Measurements from ENCODE around the gene TGFBR3.

The TGFBR3 gene

DNA sequence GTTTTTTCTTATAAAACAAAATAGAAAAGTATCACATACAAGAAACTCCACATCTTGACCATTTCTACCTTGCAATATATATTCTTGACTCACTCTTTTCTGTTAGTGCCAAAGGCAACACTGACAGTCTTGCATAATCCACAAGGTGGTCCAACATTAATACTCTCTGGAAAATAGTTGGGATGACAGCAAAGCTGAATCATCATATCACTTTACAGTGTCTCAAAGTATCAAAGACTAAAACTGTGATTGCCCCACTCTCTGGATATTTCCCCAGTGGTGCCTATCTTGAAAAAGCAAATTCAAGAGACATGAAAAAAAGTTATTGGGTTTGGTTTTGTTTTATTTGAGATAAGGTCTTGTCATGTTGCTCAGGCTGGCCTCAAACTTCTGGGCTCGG lies 14.6 kb upstream of the TGFBR3 start:
- H3K9ac ChIP-seq (ENCODE audit: low read depth, low read length), result no peak overlapping the region
- H3K27me3 ChIP-seq (ENCODE audit: control insufficient read depth, insufficient read depth, low read length), result no peaks in the 10 kb centered on the region
- H3K36me3 ChIP-seq (ENCODE audit: insufficient read depth, low read length), result no peaks in the 10 kb centered on the region
- H3K4me1 ChIP-seq (ENCODE audit: control insufficient read depth, insufficient read depth, low read length), result peaks cover 31% of the 10 kb centered on the region
- peak overlapping the region; percentile 26 for H3K4me2 ChIP-seq (ENCODE audit: low read length)
- H3K9me3 ChIP-seq (replicated peaks; ENCODE audit: low read length), result no peaks in the 10 kb centered on the region
- no peak overlapping the region for H3K4me3 ChIP-seq (ENCODE audit: low read length)

DNA sequence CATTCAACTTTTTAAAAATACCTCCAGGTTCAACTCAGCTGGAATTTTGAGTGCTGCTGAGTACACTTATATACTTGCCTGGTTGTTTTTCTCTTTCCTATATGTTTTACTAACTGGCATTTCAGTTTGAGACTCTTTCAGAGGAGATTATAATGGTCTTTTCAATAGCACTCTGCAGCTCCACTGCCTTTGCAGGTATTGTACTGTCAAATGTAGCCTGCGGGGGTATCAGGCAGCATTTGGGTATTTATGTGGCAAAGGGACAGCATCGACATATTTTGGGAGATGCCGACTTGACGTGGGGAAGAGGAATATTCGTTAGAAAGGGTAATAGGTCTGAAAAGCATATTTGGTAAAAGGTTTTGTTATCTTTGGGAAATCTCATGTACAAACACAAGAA lies 11.1 kb upstream of the TGFBR3 start:
- Histone ChIP-seq H3K4me2 (ENCODE audit: low read length) (no peak overlapping the region), H3K4me3 (ENCODE audit: low read length) (no peak overlapping the region), H3K4me1 (ENCODE audit: control insufficient read depth, insufficient read depth, low read length) (peaks cover 42% of the 10 kb centered on the region), H3K9me3 (replicated peaks; ENCODE audit: low read length) (no peaks in the 10 kb centered on the region), H3K9ac (ENCODE audit: low read depth, low read length) (no peak overlapping the region), H3K36me3 (ENCODE audit: insufficient read depth, low read length) (no peaks in the 10 kb centered on the region), H3K27me3 (ENCODE audit: control insufficient read depth, insufficient read depth, low read length) (no peaks in the 10 kb centered on the region)

DNA sequence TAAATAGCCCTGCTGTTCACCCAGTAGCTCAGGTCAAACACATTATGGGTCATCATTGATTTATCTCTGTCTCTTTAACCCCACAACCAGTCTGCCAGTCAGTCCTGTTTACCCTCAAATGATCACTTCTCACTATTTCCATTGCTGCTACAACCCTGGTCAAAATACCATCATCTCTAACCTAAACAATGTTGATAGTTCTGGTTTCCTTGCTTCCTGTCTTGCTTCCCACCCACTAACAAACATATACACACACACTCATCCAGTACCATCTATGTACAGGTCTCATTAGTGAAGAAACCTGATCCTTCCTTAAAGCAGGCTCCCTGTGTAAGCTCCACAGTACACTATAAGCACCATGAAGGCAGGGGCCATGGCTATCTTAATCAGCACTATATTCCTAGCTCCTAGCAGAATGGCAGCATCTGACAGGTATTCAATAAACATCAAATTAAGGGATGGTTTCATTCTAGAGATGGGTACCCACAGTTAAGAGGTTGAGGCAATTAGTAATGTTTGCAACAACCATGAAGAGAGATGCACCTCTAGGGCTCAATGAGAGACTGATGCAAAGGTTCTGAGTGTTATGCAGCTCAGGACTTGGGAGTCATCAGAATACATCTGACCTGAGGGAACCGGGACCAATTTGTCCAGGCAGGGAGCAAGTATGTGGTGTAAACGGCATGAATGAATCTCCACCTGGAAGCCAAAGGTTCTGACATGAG lies 10.0 kb upstream of the TGFBR3 start:
- Histone ChIP-seq H3K9me3 (replicated peaks; ENCODE audit: low read length) (no peaks in the 10 kb centered on the region), H3K27me3 (ENCODE audit: control insufficient read depth, insufficient read depth, low read length) (no peaks in the 10 kb centered on the region), H3K4me1 (ENCODE audit: control insufficient read depth, insufficient read depth, low read length) (peaks cover 44% of the 10 kb centered on the region)

DNA sequence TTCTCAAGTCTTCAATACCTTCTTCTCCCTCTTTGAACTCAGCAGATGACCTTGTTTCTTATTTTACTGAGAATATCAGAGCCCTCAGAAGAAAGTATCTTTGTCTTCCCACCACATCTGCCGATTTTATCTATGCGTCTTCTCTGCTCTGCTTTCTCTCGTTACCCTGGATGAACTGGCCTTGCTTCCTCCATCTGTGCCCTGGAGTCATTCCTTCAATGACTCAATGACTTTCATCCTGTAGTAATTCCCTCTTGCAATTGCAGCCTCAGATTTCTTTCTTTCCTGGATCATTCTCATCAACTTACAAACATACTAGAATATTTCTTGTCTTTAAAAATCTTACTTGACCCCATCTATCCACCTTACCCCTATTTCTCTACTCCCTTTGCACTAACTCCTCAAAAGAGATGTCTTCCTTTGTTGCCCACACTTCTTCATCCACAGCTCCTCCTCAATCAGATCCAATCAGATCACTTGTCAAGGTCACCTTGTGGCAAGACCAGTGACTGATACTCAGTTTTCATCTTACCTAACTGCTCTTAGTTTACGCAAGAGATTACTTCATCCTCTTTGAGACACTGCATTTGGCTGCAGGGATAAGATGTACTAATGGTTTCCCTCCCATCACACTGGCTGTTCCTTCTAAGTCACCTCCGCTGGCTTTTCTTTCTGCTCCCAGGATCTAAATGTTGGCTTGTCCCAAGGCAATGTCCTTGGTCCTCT lies 8.2 kb upstream of the TGFBR3 start:
- H3K27me3 ChIP-seq (ENCODE audit: control insufficient read depth, insufficient read depth, low read length), result no peaks in the 10 kb centered on the region
- H3K4me1 ChIP-seq (ENCODE audit: control insufficient read depth, insufficient read depth, low read length), result peaks cover 44% of the 10 kb centered on the region
- H3K4me2 ChIP-seq (ENCODE audit: low read length), result no peak overlapping the region
- no peaks in the 10 kb centered on the region for H3K36me3 ChIP-seq (ENCODE audit: insufficient read depth, low read length)
- H3K4me3 ChIP-seq (ENCODE audit: low read length), result no peak overlapping the region
- H3K9ac ChIP-seq (ENCODE audit: low read depth, low read length), result no peak overlapping the region
- no peaks in the 10 kb centered on the region for H3K9me3 ChIP-seq (replicated peaks; ENCODE audit: low read length)

More for the DNA sequence above, 10.0 kb upstream of the TGFBR3 start:
- H3K36me3 ChIP-seq (ENCODE audit: insufficient read depth, low read length), result no peaks in the 10 kb centered on the region
- no peak overlapping the region for H3K9ac ChIP-seq (ENCODE audit: low read depth, low read length)
- H3K4me2 ChIP-seq (ENCODE audit: low read length), result no peak overlapping the region
- no peak overlapping the region for H3K4me3 ChIP-seq (ENCODE audit: low read length)

DNA sequence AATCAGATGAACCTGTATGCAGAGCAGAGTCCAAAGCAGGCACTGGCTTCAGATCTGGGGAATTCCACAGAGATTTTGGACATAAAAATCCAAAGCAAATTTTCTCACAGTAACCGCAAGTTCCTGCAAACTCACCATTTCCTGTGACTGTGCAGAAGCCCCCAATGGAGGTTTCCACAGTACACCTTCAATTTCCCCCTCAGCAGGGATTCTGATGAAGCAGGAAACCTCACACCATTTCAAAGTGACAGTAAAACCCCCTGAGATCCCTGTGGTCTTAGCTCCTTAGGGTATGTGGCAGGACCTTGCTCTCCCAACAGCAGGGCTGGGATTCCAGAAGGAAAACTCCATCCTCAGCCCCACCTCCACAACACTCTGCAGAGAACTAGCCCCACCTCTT lies 6.0 kb upstream of the TGFBR3 start:
- no peak overlapping the region for H3K4me3 ChIP-seq (ENCODE audit: low read length)
- H3K27me3 ChIP-seq (ENCODE audit: control insufficient read depth, insufficient read depth, low read length), result no peaks in the 10 kb centered on the region
- no peaks in the 10 kb centered on the region for H3K9me3 ChIP-seq (replicated peaks; ENCODE audit: low read length)
- H3K9ac ChIP-seq (ENCODE audit: low read depth, low read length), result peak overlapping the region; percentile 12
- no peaks in the 10 kb centered on the region for H3K36me3 ChIP-seq (ENCODE audit: insufficient read depth, low read length)
- H3K4me1 ChIP-seq (ENCODE audit: control insufficient read depth, insufficient read depth, low read length), result peaks cover 33% of the 10 kb centered on the region
- H3K4me2 ChIP-seq (ENCODE audit: low read length), result peak overlapping the region; percentile 33

DNA sequence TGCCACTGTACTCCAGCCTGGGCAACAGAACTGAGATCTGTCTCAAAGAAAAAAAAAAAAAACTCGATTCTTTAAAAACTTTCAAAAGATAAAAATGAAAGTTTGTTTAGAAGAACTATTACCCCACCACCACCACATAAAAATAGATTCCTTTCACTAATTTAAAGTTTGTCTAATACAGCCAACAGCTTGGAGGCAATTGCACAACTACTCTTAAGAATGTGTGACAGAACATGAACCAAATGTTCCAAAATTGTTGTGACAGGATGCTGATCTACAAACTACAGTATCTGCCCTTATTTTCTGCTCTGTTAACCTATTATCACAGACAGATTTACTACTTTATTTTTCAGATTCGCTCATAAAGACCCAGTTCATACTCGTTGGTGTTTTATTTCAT lies 5.5 kb upstream of the TGFBR3 start:
- Histone ChIP-seq H3K27me3 (ENCODE audit: control insufficient read depth, insufficient read depth, low read length) (no peaks in the 10 kb centered on the region), H3K4me1 (ENCODE audit: control insufficient read depth, insufficient read depth, low read length) (peaks cover 37% of the 10 kb centered on the region), H3K4me2 (ENCODE audit: low read length) (peak overlapping the region; percentile 33), H3K9ac (ENCODE audit: low read depth, low read length) (peak overlapping the region; percentile 12), H3K9me3 (replicated peaks; ENCODE audit: low read length) (no peaks in the 10 kb centered on the region), H3K36me3 (ENCODE audit: insufficient read depth, low read length) (no peaks in the 10 kb centered on the region), H3K4me3 (ENCODE audit: low read length) (no peak overlapping the region)

DNA sequence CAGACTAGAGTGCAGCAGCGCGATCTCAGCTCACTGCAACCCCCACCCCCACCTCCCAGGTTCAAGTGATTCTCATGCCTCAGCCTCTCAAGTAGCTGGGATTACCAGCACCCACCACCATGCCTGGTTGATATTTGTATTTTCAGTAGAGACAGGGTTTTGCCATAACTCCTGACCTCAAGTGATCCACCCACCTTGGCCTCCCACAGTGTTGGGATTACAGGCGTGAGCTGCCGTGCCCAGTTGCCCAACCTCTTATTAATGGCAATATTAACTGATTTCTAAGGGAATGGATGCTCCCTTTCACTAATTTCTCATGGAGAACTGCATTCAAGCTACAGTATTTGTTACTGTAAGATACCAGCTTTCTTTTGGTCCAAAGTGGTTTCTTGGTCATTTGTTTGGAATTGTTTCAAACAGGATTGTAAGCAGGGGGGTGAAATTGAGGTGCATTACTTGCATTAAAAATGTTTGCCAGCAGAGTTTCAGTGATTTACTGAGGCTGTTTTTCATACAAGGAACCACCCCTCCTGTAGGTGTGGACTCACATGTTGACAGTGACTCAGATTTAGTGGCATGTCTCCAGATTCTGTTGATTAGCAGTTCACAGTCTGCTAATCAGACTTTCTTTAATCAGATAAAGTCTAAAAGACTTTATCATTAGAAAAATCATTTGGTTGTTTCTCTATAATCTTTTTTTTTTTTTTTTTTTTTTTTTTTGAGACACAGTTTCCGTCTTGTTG lies 3.9 kb upstream of the TGFBR3 start:
- Histone ChIP-seq H3K4me2 (ENCODE audit: low read length) (no peak overlapping the region), H3K9ac (ENCODE audit: low read depth, low read length) (no peak overlapping the region), H3K36me3 (ENCODE audit: insufficient read depth, low read length) (no peaks in the 10 kb centered on the region), H3K9me3 (replicated peaks; ENCODE audit: low read length) (no peaks in the 10 kb centered on the region), H3K4me3 (ENCODE audit: low read length) (no peak overlapping the region), H3K27me3 (ENCODE audit: control insufficient read depth, insufficient read depth, low read length) (no peaks in the 10 kb centered on the region), H3K4me1 (ENCODE audit: control insufficient read depth, insufficient read depth, low read length) (peaks cover 39% of the 10 kb centered on the region)

DNA sequence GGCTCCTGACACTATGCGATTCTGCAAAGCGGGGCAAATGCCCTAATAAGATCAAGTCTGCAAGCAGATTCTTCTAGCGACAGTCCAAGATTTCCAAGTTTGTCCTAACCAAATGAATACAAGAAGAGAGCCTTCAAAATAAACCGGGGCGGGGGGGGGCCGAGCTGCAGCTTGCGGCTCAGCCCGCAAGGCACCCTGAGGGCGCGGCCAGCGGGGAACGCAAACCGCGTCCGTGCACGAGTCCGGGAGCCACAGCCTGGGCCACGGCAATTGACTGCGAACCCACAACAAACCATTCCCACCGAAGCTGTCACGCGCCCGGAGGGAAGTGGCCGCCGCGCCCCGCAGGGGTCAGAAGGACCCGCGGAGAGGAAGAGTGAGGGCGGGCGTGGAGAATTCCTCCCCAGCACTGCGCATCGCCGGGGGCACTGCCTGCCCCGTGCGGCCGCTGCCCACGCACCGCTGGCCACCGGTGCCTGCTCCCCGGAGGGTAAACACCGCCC lies 687 bp downstream of the TGFBR3 start:
- H3K9ac ChIP-seq (ENCODE audit: low read depth, low read length), result peak overlapping the region; percentile 88
- H3K36me3 ChIP-seq (ENCODE audit: insufficient read depth, low read length), result no peaks in the 10 kb centered on the region
- H3K9me3 ChIP-seq (replicated peaks; ENCODE audit: low read length), result no peaks in the 10 kb centered on the region
- H3K27me3 ChIP-seq (ENCODE audit: control insufficient read depth, insufficient read depth, low read length), result no peaks in the 10 kb centered on the region
- peak overlapping the region; percentile 89 for H3K4me3 ChIP-seq (ENCODE audit: low read length)
- H3K4me2 ChIP-seq (ENCODE audit: low read length), result peak overlapping the region; percentile 99
- H3K4me1 ChIP-seq (ENCODE audit: control insufficient read depth, insufficient read depth, low read length), result peaks cover 23% of the 10 kb centered on the region

DNA sequence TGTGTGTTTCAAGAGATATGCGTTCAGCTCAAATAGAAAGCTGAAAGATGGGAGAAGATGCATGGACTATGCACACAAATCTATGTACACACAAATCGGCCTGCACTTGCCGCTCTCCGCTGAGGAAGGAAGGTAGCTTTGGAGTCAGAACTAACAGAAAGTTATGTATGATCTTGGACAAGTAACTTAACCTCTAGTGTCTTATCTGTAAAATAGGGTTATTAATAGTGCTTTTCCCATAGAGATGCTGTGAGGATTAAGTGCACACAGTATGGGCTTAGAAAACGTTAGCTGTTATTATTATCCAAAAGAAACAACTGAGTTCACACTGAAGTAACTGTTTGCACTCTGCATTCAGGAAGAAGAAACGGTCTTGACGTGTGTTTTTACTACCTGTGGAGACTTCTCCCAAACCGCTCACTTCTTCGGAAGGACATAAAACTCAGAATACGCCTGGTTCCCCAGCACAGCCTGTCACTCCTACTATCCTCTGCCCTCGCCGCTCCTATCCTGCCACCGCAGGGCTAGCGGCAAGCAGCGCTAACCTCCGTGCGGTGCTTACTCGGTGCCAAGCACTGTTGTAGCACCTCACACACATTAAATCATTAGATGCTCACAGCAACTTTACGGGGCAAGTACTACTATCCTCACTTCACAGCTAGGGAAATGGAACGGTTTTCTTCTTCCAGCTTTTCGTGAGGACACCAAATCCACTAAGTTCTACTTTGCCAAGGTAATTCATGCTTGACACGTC lies 1.3 kb downstream of the TGFBR3 start:
- H3K4me2 ChIP-seq (ENCODE audit: low read length), result peak overlapping the region; percentile 99
- H3K4me1 ChIP-seq (ENCODE audit: control insufficient read depth, insufficient read depth, low read length), result peaks cover 18% of the 10 kb centered on the region
- H3K4me3 ChIP-seq (ENCODE audit: low read length), result peak overlapping the region; percentile 89
- no peaks in the 10 kb centered on the region for H3K9me3 ChIP-seq (replicated peaks; ENCODE audit: low read length)
- H3K27me3 ChIP-seq (ENCODE audit: control insufficient read depth, insufficient read depth, low read length), result no peaks in the 10 kb centered on the region
- peak overlapping the region; percentile 88 for H3K9ac ChIP-seq (ENCODE audit: low read depth, low read length)
- H3K36me3 ChIP-seq (ENCODE audit: insufficient read depth, low read length), result no peaks in the 10 kb centered on the region

DNA sequence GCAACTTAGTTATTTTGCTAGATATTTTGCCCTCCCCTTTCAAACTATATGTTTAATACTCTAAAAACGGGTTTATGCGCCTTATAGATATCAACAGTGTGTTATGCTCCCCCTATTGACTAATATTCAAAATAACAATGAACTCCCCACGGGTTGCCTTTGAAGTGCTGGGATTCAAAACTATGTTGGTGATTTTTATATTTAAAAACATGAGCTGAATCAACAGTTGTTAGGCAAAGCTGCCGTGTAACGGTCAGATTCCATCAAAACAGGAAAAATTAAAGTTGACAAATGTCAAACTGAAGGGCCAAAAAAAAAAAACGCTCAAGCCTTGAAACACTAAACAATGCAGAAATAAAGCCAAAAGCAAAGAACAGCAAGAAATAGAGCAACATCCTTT lies 2.5 kb downstream of the TGFBR3 start:
- Histone ChIP-seq H3K36me3 (ENCODE audit: insufficient read depth, low read length) (no peaks in the 10 kb centered on the region), H3K4me1 (ENCODE audit: control insufficient read depth, insufficient read depth, low read length) (peaks cover 17% of the 10 kb centered on the region), H3K9ac (ENCODE audit: low read depth, low read length) (no peak overlapping the region), H3K4me2 (ENCODE audit: low read length) (peak overlapping the region; percentile 99), H3K9me3 (replicated peaks; ENCODE audit: low read length) (no peaks in the 10 kb centered on the region), H3K27me3 (ENCODE audit: control insufficient read depth, insufficient read depth, low read length) (no peaks in the 10 kb centered on the region), H3K4me3 (ENCODE audit: low read length) (peak overlapping the region; percentile 89)

DNA sequence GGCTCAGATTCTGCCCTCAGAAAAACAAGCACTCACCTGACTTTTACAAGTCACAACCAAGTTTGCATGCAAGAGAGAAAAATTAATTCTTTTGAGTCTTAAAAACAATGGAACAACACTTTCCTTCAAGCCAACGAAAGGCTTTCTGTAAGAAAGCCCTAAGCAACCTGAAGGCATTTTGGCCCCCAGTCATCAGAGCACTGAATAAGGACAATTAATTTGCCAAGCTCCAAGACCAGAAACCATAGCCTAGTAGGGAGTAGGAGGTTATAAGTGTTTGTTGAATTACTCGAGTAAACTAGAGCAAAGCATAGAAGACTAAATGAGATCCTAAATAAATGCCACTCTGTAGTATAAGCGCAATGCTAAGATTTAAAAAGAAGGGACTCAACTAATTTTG lies 4.7 kb downstream of the TGFBR3 start:
- H3K4me2 ChIP-seq (ENCODE audit: low read length), result no peak overlapping the region
- H3K27me3 ChIP-seq (ENCODE audit: control insufficient read depth, insufficient read depth, low read length), result no peaks in the 10 kb centered on the region
- H3K4me1 ChIP-seq (ENCODE audit: control insufficient read depth, insufficient read depth, low read length), result peaks cover 20% of the 10 kb centered on the region
- H3K4me3 ChIP-seq (ENCODE audit: low read length), result no peak overlapping the region
- no peak overlapping the region for H3K9ac ChIP-seq (ENCODE audit: low read depth, low read length)
- no peaks in the 10 kb centered on the region for H3K9me3 ChIP-seq (replicated peaks; ENCODE audit: low read length)
- no peaks in the 10 kb centered on the region for H3K36me3 ChIP-seq (ENCODE audit: insufficient read depth, low read length)
